HG03103 (cell line): ENCODE data around the gene HACL1.

Experiments
- ATAC-seq: cut with Tn5 transposase; IDR thresholded peaks from one replicate; pipeline ENCODE4 v1.9.1; 2021; ENCODE audit warnings: low read depth; ENCODE audit not compliant: unreplicated experiment

The HACL1 gene

GRCh38 chr3:15585111-15585845 lies 16.1 kb downstream of the HACL1 start:
- no peak for ATAC-seq

GRCh38 chr3:15581471-15582394 lies 19.6 kb downstream of the HACL1 start:
- no peak for ATAC-seq

GRCh38 chr3:15579051-15579450 lies 22.3 kb downstream of the HACL1 start:
- ATAC-seq: no peak

GRCh38 chr3:15578289-15578867 lies 23.0 kb downstream of the HACL1 start:
- ATAC-seq: no peak

- no peak for ATAC-seq
Observed at GRCh38 chr3:15576475-15576874, 24.9 kb downstream of the HACL1 start.

- no peak for ATAC-seq
Observed at GRCh38 chr3:15575446-15575845, 25.9 kb downstream of the HACL1 start.

DNA sequence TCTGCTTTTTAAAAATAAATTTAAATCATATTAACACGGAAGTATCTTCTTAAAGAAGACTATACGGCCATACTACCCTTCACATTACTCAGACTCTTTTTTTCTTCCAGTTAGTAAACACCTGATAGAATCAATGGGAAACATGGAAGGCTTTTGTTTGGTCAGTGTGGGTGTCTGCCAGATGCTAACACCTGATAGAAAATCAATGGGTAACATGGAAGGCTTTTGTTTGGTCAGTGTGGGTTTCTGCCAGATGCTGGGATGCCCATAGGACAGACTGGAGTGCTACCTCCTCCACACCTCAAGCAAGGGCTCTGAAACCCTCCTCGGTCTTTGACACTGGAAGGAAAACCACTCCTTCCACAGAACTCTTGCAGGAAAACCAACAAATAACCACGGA lies 29.2 kb downstream of the HACL1 start:
- ATAC-seq: no peak

DNA sequence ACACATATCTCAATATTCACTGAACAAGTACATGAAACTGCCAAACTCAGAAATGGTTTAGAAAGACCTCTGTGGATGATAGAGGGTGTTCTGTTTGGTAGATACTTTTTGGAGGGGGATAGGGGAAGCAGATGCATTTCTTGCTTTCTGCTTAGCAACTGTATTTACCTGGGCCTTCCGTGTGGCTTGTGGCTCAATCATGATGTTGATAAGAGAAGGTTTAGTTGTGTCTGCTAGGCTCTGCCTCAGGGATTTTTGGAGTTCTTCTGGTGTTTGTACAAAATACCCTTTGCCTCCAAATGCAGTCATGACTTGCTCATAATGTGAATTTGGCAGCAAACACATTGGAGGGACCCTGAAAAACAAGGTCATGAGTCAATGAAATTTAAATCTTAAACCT lies 38.2 kb downstream of the HACL1 start:
- ATAC-seq: no peak

GRCh38 chr3:15562560-15562959 lies 38.8 kb downstream of the HACL1 start:
- no peak for ATAC-seq

- no peak for ATAC-seq
Observed at GRCh38 chr3:15558581-15558980, 42.8 kb downstream of the HACL1 start.

DNA sequence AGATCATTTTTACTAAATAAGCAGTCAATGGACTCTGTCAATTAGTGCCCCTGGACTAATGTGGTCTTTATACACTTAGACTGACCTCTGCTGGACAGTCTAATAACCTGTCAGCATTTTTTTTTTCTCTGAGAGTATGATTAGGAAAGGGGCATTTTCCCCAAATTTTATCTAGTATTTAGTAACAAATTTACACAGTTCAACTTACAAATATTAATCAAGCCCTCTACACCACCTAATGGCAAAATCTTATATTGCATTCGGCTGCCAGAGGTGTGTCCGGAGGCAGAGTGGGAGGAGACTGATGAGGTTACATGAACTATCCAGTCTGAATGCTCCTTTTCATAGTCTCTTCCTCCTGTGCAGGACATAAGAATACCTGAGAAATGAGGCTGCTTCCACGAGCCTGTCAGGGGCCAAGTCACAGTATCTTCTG lies 43.8 kb downstream of the HACL1 start:
- peak; percentile 49 for ATAC-seq

DNA sequence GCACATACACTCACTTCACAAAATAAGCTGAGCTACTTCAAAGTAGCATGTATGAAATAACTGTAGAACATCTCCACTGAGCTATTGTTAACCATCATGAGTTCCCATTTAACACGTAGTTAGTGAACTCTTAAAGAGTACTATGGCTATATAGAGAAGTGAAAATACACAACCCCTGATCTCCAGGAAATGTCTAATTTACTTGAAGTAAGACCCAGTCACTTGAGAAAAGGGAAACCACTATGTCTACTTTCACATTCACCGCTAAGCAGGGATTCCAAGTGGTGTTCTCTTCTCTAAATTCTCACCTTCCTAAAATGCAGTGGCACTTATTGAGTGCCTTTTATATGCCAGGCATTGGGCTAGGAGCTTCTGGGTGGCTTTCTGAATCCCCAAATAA lies 44.9 kb downstream of the HACL1 start:
- peak; percentile 88 for ATAC-seq

- no peak for ATAC-seq
Observed at GRCh38 chr3:15553749-15554148, 47.6 kb downstream of the HACL1 start.

DNA sequence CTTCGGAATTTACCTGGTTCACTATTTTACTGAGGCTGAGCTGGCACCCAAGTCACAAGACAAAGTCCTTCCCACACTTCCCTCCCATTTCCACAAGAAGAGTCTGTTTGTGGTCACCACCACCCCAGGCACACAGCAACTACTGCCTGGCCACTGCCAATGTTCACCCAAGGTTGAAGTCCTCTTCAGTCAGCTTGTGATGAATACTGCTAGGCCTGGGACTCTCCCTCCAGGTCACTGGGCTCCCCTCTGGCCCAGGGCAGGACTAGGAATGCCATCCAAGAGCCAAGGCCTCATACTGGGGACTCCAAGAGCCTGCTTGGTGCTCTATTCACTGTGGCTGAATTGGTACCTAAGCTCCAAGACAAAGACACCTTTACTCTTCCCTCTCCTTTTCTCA lies 49.5 kb downstream of the HACL1 start:
- no peak for ATAC-seq

DNA sequence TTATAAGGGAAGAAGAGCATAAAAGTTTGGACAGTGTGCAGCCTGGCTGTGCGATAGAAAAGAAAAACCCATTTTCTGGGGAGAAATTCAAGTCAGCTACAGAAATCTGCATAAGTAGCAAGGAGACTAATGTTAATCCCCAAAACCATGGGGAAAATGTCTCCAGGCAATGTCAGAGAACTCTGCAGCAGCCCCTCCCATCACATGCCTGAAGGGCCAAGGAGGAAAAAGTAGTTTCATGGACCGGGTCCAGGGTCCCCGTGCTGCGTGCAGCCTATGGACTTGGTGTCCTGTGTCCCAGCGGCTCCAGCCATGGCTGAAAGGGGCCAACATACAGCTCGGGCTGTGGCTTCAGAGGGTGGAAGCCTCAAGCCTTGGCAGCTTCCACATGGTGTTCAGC lies 51.5 kb downstream of the HACL1 start:
- ATAC-seq: no peak

GRCh38 chr3:15542614-15543013 lies 58.8 kb downstream of the HACL1 start:
- no peak for ATAC-seq

GRCh38 chr3:15541371-15541770 lies 60.0 kb downstream of the HACL1 start:
- no peak for ATAC-seq

DNA sequence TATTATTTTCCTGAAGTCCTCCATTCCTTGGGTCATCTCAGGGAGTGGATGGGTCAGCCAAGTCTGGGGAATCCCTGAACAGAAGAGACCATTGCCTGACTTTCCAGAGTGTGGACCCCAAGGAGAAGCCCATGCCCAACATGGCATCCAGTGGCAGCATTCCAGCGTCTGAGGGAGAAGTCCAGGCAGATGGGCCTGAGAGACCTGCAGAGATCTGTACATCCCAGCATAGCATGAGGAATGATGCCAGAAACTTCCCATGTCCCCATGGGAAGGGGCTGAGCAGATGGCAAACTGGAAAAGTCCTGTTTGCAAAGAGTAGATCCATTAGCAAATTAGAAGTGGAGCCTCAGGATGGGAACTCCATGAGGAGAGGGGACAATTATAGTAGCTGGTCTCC lies 62.3 kb downstream of the HACL1 start:
- no peak for ATAC-seq

DNA sequence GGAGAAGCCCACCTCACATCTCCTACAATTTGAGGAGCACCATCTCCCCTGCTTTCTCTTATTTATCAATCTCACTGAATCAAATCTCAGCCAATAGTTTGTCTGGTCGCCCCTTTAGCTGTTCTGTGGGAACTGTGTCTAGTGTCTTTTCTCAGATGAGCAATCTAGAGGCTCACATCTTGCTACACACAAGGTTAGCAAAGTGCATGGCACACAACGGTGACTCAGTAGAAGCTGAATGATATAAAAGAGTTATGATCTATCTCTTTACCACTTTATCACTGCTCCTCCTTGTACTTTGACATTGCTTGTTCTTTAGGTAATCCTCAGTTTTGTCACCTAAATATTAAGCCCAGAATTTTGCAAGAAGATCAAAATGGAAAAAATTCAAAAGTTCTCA lies 63.0 kb downstream of the HACL1 start:
- no peak for ATAC-seq

GRCh38 chr3:15536856-15537255 lies 64.5 kb downstream of the HACL1 start:
- ATAC-seq: no peak

DNA sequence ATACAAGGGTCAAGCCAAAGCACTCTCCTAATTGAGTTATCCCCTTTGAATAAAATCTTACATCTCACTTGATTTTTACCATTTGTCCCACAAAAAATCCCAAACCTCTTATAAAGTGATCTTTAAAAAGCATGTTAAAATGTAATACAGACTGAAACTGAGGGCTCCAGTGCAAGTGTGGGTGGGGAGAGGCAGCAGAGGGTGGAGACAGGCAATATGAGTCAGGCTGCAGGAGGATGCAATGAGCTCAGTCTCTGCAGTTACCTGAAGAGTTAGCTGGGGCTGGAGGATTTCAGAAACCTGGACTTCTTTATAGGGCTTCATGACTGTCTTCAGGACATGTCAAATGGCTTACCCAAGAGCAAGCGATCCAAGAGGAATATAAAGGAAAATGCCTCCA lies 65.6 kb downstream of the HACL1 start:
- no peak for ATAC-seq
